Measurements from ENCODE around the gene KIAA1328. TPM values are rescaled to one million over a fixed set of nuclear protein-coding genes. Genes with fewer than 3 reads are reported as not detected.
"Not testable (repeated sequence)": the region's sequence is repeated elsewhere in the genome, so short reads cannot be mapped to it uniquely, and the experiment has no call there.

KIAA1328 gene
- total and polyA plus RNA-seq, 9 of the 15 experiments (the other 6 are each of a cell fraction or from before 2014, with no cell fraction given) = 4.0 to 8.6 (median 7.4) TPM

- TF ChIP-seq ARID1B (IDR thresholded peaks at IDR 0.05) = peak; percentile 54
- no peak for TF ChIP-seq XRCC4 (IDR thresholded peaks at IDR 0.05; ENCODE audit: extremely low read depth, insufficient read depth, insufficient read length)
Measured at GRCh38 chr18:36814994-36815393, 13.9 kb upstream of the KIAA1328 start (continued).

- ATAC-seq; H4K20me1 ChIP-seq (replicated peaks; ENCODE audit: control insufficient read depth, insufficient read depth, low read length); CTCF ChIA-PET (ENCODE audit: low intra/inter-chr PET ratio); BruUV-seq (replicated peaks); H2AFZ ChIP-seq (ENCODE audit: low read depth, low read length); H3K9me1 ChIP-seq (ENCODE audit: control insufficient read depth, insufficient read depth, low read length); H3K4me2 ChIP-seq (ENCODE audit: insufficient read depth, low read length); intact Hi-C loops (cut with micrococcal nuclease); H3K27me3 ChIP-seq (ENCODE audit: control insufficient read depth in 2 of 2, insufficient read depth in 2 of 2, low read length in 2 of 2); H3K9ac ChIP-seq (ENCODE audit: insufficient read depth in 1 of 2, low read depth in 2 of 2, low read length in 2 of 2); H3K9me3 ChIP-seq (replicated peaks; ENCODE audit: control insufficient read depth, insufficient read depth, low read depth, low read length); DNase-seq (ENCODE audit: extremely low read depth in 1 of 4, low spot score in 3 of 4); H3K4me3 ChIP-seq; FAIRE-seq; in situ Hi-C loops (cut with MboI); H3K27ac ChIP-seq (ENCODE audit: extremely low read depth, low read depth, low read length): not testable (repeated sequence)
- peaks cover 0 to 31% of the 10 kb centered on the region in 2 experiments; a peak in 2 of 5 replicates for H3K4me1 ChIP-seq (replicated peaks in 1 of 2; ENCODE audit: control insufficient read depth in 2 of 2, insufficient read depth in 2 of 2, low read length in 2 of 2)
- peaks cover 91% of the 10 kb centered on the region for H3K36me3 ChIP-seq (ENCODE audit: control insufficient read depth, insufficient read depth, low read length)
- H3K79me2 ChIP-seq (ENCODE audit: control insufficient read depth, insufficient read depth, low read length) = peaks cover 16% of the 10 kb centered on the region; the same call in 2 of the 3 replicates
- POLR2A ChIA-PET = interaction anchor here (0.7 to 1.3 kb wide), 3 partner anchors 8 to 17 kb away, joined by 3 read pairs; partner anchors contain the start of genes KIAA1328 and TPGS2
- peak; percentile 91 for TF ChIP-seq ZBTB40 (IDR thresholded peaks at IDR 0.05)
- TF ChIP-seq ZBTB40 (CRISPR knock-in tag; IDR thresholded peaks at IDR 0.05) = peak; percentile 74
Measured at GRCh38 chr18:36816096-36816495, 12.8 kb upstream of the KIAA1328 start.

Measured in K562 (cell line).